H9 (cell line): ENCODE data around the gene PHKA2. TPM values are rescaled to one million over a fixed set of nuclear protein-coding genes. Genes with fewer than 3 reads are reported as not detected.

Experiments
- DNase-seq: peaks from one replicate; pipeline ENCODE4 v3.0.0-alpha.2; 2017
- H2AFZ ChIP-seq: one replicate; pipeline ENCODE4 v1.6.1; 2013; ENCODE audit warnings: mild to moderate bottlenecking, low read length, control low read depth, moderate library complexity
- H2AK5ac ChIP-seq: 2 replicates; pipeline ENCODE4 v1.6.1; 2013; ENCODE audit warnings: low read length, control low read depth, mixed read lengths; ENCODE audit not compliant: insufficient read length
- H2BK120ac ChIP-seq: one replicate; pipeline ENCODE4 v1.6.1; 2013; ENCODE audit warnings: low read depth, mild to moderate bottlenecking, low read length, control low read depth, inconsistent platforms; ENCODE audit not compliant: poor library complexity, severe bottlenecking
- H2BK12ac ChIP-seq: 2 replicates; pipeline ENCODE4 v1.6.1; 2013; ENCODE audit warnings: low read length, control low read depth, mixed read lengths, low read depth; ENCODE audit not compliant: insufficient read length
- H2BK15ac ChIP-seq: 2 replicates; pipeline ENCODE4 v1.6.1; 2013; ENCODE audit warnings: low read depth, low read length, control low read depth
- H2BK20ac ChIP-seq: one replicate; pipeline ENCODE4 v1.6.1; 2013; ENCODE audit warnings: low read depth, mild to moderate bottlenecking, low read length, control low read depth, inconsistent platforms; ENCODE audit not compliant: poor library complexity, severe bottlenecking
- H2BK5ac ChIP-seq: 2 replicates; pipeline ENCODE4 v1.6.1; 2013; ENCODE audit warnings: low read length, control low read depth, mixed read lengths; ENCODE audit not compliant: insufficient read length
- H3K14ac ChIP-seq: 2 replicates; pipeline ENCODE4 v1.6.1; 2013; ENCODE audit warnings: low read length, control low read depth; ENCODE audit not compliant: insufficient read depth
- H3K18ac ChIP-seq: 2 replicates; pipeline ENCODE4 v1.6.1; 2013; ENCODE audit warnings: low read depth, mild to moderate bottlenecking, mixed read lengths, low read length, control low read depth; ENCODE audit not compliant: insufficient read length
- H3K23ac ChIP-seq: 2 replicates; pipeline ENCODE4 v1.6.1; 2013; ENCODE audit warnings: low read length, control low read depth, mixed read lengths, low read depth; ENCODE audit not compliant: insufficient read length
- H3K23me2 ChIP-seq: 2 replicates; pipeline ENCODE4 v1.6.1; 2013; ENCODE audit warnings: low read depth, mild to moderate bottlenecking, mixed read lengths, low read length, control low read depth; ENCODE audit not compliant: insufficient read length, poor library complexity, severe bottlenecking
- H3K27ac ChIP-seq: 2 replicates; pipeline ENCODE4 v1.5.1; 2013; ENCODE audit warnings: low read length, control low read depth, mixed read lengths, low read depth; ENCODE audit not compliant: insufficient read length
- H3K27me3 ChIP-seq: 2 replicates; pipeline ENCODE4 v1.6.1; 2013; ENCODE audit warnings: low read length, control low read depth, inconsistent platforms; ENCODE audit not compliant: insufficient read depth
- H3K4ac ChIP-seq: 2 replicates; pipeline ENCODE4 v1.6.1; 2013; ENCODE audit warnings: low read depth, mild to moderate bottlenecking, control low read depth, inconsistent platforms, low read length, moderate library complexity
- H3K4me1 ChIP-seq: 2 replicates; pipeline ENCODE4 v1.6.1; 2013; ENCODE audit warnings: low read length, control low read depth, inconsistent platforms; ENCODE audit not compliant: insufficient read depth
- H3K4me2 ChIP-seq: 2 replicates; pipeline ENCODE4 v1.6.1; 2013; ENCODE audit warnings: low read length, control low read depth, mixed read lengths; ENCODE audit not compliant: insufficient read length, insufficient read depth
- H3K56ac ChIP-seq: 2 replicates; pipeline ENCODE4 v1.6.1; 2013; ENCODE audit warnings: low read depth, mild to moderate bottlenecking, mixed read lengths, low read length, control low read depth; ENCODE audit not compliant: insufficient read length
- H3K79me1 ChIP-seq: 2 replicates; pipeline ENCODE4 v1.6.1; 2013; ENCODE audit warnings: low read depth, mild to moderate bottlenecking, moderate library complexity, low read length, control low read depth, inconsistent platforms; ENCODE audit not compliant: insufficient read depth, poor library complexity, severe bottlenecking
- H3K79me2 ChIP-seq: 2 replicates; pipeline ENCODE4 v1.6.1; 2013; ENCODE audit warnings: low read length, control low read depth, inconsistent platforms; ENCODE audit not compliant: insufficient read depth
- H3K9ac ChIP-seq: 2 replicates; pipeline ENCODE4 v1.6.1; 2013; ENCODE audit warnings: low read length, control low read depth, mixed read lengths; ENCODE audit not compliant: insufficient read length; ENCODE audit errors: extremely low read depth
- H3K9me3 ChIP-seq: one replicate; pipeline ENCODE4 v1.6.1; 2013; ENCODE audit warnings: low read depth, low read length, inconsistent platforms; ENCODE audit not compliant: control insufficient read depth
- H3T11ph ChIP-seq: one replicate; pipeline ENCODE4 v1.6.1; 2013; ENCODE audit warnings: mild to moderate bottlenecking, low read length, control low read depth, inconsistent platforms
- H4K20me1 ChIP-seq: one replicate; pipeline ENCODE4 v1.6.1; 2013; ENCODE audit not compliant: control insufficient read depth, insufficient read length, insufficient read depth
- H4K5ac ChIP-seq: 2 replicates; pipeline ENCODE4 v1.6.1; 2013; ENCODE audit warnings: low read depth, mild to moderate bottlenecking, mixed read lengths, low read length, control low read depth; ENCODE audit not compliant: insufficient read length
- H4K8ac ChIP-seq: replicated peaks from 2 replicates; pipeline ENCODE4 v1.6.1; 2013; ENCODE audit warnings: low read length, control low read depth, mixed read lengths, low read depth; ENCODE audit not compliant: insufficient read length
- H4K91ac ChIP-seq: 2 replicates; pipeline ENCODE4 v1.6.1; 2013; ENCODE audit warnings: low read depth, mild to moderate bottlenecking, moderate library complexity, mixed read lengths, low read length, control low read depth; ENCODE audit not compliant: insufficient read length
- H3K27ac Mint-ChIP-seq, 3 experiments: 2 replicates in 2 of 3; 3 replicates in 1 of 3; pipeline ENCODE4 v1.8.0; 2020 to 2021; ENCODE audit warnings: mixed read lengths in 3 of 3, mild to moderate bottlenecking in 1 of 3, moderate library complexity in 1 of 3
- H3K27me3 Mint-ChIP-seq: 2 replicates; pipeline ENCODE4 v1.8.0; 2021; ENCODE audit warnings: low read depth, mild to moderate bottlenecking, moderate library complexity, mixed read lengths
- H3K36me3 Mint-ChIP-seq, 3 experiments: 2 replicates in 2 of 3; 3 replicates in 1 of 3; pipeline ENCODE4 v1.8.0; 2020 to 2021; ENCODE audit warnings: low read depth in 3 of 3, mixed read lengths in 3 of 3; ENCODE audit not compliant: insufficient read depth in 1 of 3
- H3K4me1 Mint-ChIP-seq, 2 experiments: 2 replicates each; pipeline ENCODE4 v1.8.0; 2020; ENCODE audit warnings: mixed read lengths in 2 of 2
- H3K4me3 Mint-ChIP-seq, 2 experiments: 2 replicates in 1 of 2; 3 replicates in 1 of 2; pipeline ENCODE4 v1.8.0; 2020 to 2021; ENCODE audit warnings: mild to moderate bottlenecking in 2 of 2, mixed read lengths in 2 of 2, moderate library complexity in 1 of 2
- H3K9me3 Mint-ChIP-seq, 2 experiments: 2 replicates in 1 of 2; 3 replicates in 1 of 2; pipeline ENCODE4 v1.8.0; 2020; ENCODE audit warnings: mild to moderate bottlenecking in 2 of 2, mixed read lengths in 2 of 2, moderate library complexity in 1 of 2
- WGBS: extraction: QIAGEN DNeasy Blood & Tissue Kit; methylation state at CpG from one replicate; pipeline ENCODE4 v1.1.7; 2013; ENCODE audit warnings: missing lambda C conversion rate, low lambda C conversion rate, mixed read lengths; ENCODE audit not compliant: insufficient read length; ENCODE audit errors: extremely low coverage; 5-methylcytosine and 5-hydroxymethylcytosine counted together
- total RNA-seq: library from RNA; stranded (reverse); gene quantifications from 2 replicates; pipeline ENCODE4 v1.2.1, GENCODE V29; 2021
- TF ChIP-seq, protein P1 (sequence below): fragments of 200-600 bp; sonication (generic); conservative IDR thresholded peaks from 3 replicates; pipeline ENCODE4 v1.8.0; 2021; ENCODE audit warnings: antibody characterized with exemption, mild to moderate bottlenecking

Gene PHKA2
- total RNA-seq, 1 experiment from 2014 or later = 24.2 TPM

DNA sequence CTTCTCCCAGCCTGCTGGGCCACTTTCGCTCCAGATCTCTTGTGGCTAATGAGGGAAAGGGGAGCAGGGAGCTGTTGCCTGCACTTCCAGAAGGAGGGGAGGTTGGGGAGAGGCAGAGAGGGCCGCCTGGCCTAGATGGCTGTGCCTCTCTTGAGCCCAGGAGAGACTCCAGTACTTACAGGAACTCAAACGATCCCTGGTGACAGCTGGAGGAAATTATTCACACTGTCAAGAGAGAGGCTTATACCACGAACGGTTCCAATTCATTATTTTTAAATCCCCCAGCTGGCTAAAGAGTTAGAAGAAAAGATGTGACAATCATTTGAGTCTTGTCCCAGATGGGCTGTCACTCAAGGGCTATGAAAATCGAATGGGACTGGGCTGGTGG is 96.1 kb downstream of the PHKA2 start:
- Histone ChIP-seq H3K9ac (no peak overlapping the region), H2BK5ac (no peak overlapping the region), H2BK120ac (no peak overlapping the region), H2AFZ (no peak overlapping the region), H3K56ac (no peak overlapping the region), H3K9me3 (peaks cover 31% of the 10 kb centered on the region), H3K4me1 (no peaks in the 10 kb centered on the region), H3K4me2 (peak overlapping the region; percentile 52), H3K27ac (no peak overlapping the region), H4K8ac (no peak overlapping the region), H3K27me3 (no peaks in the 10 kb centered on the region), H2AK5ac (no peak overlapping the region), H4K91ac (no peak overlapping the region), H2BK12ac (no peak overlapping the region), H4K5ac (no peak overlapping the region), H3K23me2 (peaks cover 5% of the 10 kb centered on the region), H3T11ph (no peak overlapping the region), H3K4ac (no peak overlapping the region), H3K79me2 (no peaks in the 10 kb centered on the region), H2BK20ac (no peak overlapping the region), H3K23ac (no peak overlapping the region), H3K14ac (no peak overlapping the region), H3K18ac (no peak overlapping the region), H4K20me1 (no peaks in the 10 kb centered on the region), H2BK15ac (no peak overlapping the region), H3K79me1 (no peaks in the 10 kb centered on the region)
- Mint-ChIP-seq H3K4me3 (peak overlapping the region in 1 of 2 experiments; percentile 40; a peak in 1 of 5 replicates), H3K36me3 (peaks cover 4 to 12% (median 4%) of the 10 kb centered on the region in 3 experiments; a peak in 4 of 7 replicates), H3K4me1 (peaks cover 22 to 25% of the 10 kb centered on the region in 2 experiments), H3K27me3 (peaks cover 24% of the 10 kb centered on the region), H3K27ac (no peak overlapping the region), H3K9me3 (peaks cover 71 to 79% of the 10 kb centered on the region in 2 experiments)
- TF ChIP-seq, protein P1, sequence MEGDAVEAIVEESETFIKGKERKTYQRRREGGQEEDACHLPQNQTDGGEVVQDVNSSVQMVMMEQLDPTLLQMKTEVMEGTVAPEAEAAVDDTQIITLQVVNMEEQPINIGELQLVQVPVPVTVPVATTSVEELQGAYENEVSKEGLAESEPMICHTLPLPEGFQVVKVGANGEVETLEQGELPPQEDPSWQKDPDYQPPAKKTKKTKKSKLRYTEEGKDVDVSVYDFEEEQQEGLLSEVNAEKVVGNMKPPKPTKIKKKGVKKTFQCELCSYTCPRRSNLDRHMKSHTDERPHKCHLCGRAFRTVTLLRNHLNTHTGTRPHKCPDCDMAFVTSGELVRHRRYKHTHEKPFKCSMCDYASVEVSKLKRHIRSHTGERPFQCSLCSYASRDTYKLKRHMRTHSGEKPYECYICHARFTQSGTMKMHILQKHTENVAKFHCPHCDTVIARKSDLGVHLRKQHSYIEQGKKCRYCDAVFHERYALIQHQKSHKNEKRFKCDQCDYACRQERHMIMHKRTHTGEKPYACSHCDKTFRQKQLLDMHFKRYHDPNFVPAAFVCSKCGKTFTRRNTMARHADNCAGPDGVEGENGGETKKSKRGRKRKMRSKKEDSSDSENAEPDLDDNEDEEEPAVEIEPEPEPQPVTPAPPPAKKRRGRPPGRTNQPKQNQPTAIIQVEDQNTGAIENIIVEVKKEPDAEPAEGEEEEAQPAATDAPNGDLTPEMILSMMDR = no peak
- WGBS = no CpG with 5 or more reads among the region's 6 CpGs
- no peak for DNase-seq
